NOMO-1 (cell line): ENCODE measurements around the gene NIN.

Source experiments
- DNase-seq, 2 experiments: peaks; one replicate each; lab custom pipeline; 2025; ENCODE audit not compliant: unreplicated experiment in 2 of 2; lab: John Stamatoyannopoulos, UW

NIN gene

DNA sequence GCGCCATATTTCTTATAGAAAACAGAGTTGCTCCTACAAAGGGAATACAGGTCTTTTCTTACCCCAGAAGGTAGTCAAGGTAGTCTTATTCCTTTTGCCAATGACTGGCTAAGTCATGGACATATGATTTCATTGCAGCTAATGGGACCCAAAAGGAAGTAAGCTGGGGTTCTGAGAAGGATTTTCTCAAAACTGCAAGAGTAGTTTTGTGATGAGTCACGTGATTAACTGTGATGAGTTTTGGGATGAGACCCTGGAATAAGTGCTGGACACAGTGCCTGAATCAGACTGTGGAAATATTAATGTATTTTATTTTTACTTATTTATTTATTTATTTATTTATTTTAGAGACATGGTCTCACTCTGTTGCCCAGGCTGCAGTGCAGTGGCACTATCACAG lies 13.4 kb upstream of the NIN start:
- no peak for DNase-seq

DNA sequence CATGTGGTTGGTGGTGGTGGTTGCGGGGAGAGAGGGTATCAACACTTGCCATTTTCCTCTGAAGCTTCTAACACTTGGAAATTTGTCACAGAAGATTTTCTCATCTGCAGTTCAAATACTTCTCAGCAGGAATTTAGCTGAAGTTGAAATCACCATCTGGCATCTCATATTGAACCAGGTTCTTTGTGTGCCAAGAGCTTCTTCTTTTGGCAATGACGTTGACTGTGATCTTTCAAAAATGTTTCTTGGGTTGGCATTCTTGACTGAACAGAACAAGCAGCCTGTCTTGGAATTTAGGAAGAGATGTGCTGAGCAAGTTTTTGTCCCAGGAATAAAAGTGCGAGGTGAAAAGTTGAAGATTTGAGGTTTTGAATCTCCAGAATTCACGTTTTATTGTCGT lies 8.7 kb upstream of the NIN start:
- DNase-seq = no peak

DNA sequence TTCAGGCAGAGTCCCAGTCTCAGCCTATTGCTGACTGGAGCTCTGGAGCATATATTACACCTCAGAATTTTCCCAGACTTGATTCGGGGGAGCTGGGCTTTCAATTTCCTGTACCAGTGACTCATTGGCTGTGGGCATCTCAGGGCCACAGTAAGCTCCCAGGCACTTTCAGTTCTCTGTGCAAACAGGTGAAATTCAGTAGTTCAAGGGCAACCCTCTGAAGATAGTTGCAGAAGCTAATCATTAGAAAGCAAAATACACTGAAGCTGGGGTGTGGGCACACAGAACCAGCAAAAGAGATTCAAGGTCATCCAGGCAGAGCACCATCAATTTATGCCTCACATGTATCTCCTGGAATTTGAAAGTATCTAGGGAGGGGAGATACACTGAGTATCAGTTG lies 8.1 kb upstream of the NIN start:
- no peak for DNase-seq

DNA sequence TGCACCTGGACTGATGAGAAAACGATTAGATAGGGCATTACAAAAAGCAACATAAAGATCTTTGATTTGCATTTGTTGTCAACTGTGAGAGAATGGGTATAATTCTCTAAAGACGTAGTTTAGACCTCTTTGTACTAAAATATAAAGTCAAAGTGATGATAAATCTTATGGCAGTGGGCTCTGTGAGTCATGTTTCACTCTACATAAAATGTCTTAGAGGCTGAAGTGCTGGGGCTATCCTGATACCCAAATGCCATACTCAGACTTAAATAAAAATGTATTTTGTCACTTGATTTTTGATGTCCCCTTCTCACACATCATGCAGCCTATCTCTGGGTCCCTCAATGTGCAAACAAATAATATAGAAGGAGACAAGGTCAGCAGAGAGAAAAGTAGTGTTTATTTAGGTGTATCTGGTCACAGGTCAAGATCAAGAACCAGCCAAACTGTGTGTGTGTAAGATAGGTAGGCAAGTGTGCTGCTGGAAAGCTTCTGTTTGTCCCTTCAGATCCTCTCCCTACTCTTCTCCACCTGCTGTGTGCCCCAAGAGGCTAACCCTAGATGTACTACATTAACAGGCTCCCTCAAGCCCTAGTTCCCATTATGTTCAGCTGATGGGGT lies 7.0 kb upstream of the NIN start:
- no peak for DNase-seq

DNA sequence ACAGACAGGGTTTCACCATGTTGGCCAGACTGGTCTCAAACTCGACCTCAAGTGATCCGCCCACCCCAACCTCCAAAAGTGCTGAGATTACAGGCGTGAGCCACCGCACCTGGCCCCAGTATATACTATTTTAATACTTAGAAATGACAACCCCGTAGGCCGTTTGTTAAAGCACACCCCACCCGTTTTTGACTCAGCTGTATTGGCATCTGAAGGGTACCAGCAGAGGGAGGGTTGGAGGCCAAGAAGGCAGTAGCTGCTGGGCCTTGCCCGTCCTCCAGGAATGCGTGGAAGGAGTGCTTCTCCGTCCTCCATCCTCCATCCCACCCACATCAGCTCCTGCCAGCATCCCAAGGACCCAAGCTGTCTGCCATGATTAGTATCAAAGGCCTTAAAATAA lies 6.3 kb upstream of the NIN start:
- no peak for DNase-seq

DNA sequence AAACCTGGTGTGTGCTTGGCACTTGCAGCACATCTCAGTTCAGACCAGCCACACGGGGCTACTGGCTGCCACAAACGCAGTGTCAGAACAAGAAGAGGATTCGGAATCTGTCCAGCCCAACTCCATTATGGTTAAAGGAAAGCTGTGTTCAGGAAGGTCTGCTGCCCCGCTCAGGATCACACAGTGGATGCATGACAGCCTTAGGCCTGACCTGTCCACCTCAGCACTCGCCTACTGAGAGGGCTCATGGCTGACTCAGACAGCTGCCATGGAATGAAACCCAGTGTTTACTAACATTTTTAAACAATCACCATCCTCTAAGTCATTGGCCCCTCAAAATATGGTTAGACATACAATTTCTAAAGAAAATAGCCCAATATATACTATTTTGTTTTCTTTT lies 5.6 kb upstream of the NIN start:
- no peak for DNase-seq

DNA sequence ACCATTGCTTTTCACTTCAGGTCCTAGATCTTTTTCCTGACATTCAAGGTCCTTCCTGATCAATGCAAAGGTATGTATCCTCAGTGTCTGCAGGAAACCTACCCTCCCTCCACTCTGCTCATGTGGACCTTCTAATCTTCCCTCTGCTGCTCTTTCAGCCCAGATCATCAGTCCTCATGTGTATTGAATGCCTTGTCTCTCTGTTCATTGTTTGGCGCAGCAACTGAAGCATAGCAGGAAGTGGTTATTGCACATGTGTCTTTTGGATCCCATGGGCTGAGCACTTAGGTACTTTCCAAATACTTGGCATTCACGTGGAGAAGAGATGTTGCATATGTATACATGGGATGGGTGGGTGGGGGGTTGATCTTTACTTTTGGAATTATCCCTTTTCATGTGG lies 4.3 kb upstream of the NIN start:
- DNase-seq = no peak

DNA sequence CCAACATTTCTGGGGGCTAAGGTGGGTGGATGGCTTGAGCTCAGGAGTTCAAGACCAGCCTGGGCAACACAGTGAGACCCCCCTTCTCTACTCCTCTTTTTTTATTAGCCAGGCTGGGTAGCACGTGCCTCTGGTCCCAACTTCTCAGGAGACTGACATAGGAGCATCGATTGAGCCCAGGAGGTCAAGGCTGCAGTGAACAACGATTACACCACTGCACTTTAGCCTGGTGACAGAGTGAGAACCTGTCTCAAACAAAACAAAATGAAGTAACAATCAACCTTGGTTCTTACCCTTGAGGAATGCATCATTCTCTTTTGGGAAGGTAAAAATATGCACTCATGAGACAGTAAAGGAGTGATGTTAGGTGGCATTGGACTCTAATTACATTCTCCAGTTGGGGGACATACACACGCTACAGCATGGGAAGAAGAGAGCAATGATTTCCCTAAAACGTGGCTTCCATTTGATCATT lies 3.9 kb upstream of the NIN start:
- no peak for DNase-seq

DNA sequence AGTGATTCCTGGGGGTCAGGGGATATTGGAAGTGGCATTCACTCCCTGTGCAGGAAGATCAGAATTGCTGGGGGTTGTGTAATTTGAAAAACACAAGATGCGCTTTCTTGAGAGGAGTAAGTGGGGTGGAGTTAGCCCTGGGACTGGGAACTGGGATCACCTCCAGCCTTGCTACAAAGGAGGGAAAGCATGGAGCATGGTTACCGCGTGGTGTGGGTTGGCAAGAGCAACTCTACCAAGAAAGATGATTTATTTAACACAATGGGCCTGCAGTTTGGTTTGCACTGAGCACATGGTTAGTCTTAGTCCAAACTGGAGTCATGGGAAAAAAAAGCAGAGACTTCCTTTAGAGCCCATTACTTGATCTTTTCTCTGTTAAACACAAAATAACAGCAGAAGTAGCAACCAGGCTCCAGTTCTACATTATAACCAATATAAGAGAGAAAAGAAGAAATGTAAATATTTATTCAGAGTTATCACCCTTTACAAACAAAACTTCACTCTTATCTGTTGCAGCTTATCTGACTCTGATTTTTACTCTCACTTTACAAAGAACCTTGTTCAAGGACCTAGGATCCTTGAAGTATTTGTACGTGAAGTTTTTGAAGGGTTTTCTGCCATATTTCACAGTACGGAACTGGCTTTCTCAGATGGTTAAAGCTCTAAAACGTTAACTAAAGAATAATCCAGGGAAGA lies 2.1 kb upstream of the NIN start:
- no peak for DNase-seq

DNA sequence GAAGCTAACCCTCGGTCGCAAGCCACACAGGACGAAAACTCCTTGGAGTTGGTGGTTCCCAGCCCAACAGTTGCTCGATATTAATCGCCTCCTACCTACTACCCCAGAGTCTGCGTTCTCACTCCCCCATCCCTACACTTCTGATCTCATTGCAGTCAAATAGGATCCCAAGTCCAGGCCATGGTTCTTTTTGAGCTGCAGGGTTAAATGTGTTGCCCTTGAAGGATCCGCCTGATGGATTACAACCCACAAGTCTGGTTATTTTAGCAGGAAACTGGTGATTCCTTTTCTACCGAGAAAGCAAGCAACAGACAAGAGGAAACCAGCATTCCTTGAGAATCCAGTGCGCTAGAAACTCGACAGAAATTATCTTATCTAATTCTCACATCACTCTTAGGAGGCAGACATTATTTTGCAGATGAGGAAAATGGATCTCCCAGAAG lies 785 bp upstream of the NIN start:
- DNase-seq = no peak

DNA sequence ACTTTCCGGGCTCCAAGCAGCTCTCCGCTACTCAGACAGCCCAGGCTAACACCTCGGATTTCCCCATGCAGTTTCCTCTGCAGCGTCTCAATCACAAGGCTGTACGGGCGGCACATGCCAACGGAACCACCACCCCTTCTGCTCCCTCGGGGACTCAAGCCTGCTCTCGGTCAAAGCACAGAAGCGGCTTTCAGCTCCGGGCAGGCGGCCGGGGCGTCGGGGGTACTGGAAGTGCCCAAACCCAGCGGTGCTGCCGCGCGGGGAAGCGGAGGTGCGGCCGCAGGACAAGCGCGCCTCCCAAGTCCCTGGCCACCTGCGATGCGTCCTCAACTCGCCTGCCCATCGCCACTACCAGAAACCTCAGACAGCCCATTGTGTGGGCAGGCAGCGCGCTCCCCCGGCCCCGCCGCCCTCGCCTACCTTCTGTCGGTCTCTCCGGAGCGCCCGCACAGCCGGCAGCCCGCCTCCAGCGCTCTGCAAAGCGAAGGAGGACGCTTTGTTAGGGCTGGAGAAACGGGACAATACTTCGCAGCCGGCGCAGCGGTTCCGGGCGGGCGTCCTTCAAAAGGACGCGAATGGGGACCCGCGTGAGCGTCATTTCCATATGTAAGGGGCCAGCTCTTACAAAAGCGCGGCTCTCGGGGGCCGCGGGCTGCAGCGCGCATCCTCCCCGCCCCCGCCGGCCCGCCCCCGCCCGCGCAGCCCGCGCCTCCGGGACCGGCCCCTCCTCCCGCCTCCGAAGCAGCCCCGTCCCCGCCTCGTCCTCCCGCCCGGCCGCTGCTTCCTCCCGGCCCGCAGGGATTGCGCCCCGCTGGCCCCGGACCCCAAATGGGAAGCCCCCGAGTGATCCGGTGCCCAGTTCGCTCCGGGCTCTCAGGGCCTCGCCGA lies 674 bp downstream of the NIN start:
- DNase-seq = peak; percentile 32 to 56

DNA sequence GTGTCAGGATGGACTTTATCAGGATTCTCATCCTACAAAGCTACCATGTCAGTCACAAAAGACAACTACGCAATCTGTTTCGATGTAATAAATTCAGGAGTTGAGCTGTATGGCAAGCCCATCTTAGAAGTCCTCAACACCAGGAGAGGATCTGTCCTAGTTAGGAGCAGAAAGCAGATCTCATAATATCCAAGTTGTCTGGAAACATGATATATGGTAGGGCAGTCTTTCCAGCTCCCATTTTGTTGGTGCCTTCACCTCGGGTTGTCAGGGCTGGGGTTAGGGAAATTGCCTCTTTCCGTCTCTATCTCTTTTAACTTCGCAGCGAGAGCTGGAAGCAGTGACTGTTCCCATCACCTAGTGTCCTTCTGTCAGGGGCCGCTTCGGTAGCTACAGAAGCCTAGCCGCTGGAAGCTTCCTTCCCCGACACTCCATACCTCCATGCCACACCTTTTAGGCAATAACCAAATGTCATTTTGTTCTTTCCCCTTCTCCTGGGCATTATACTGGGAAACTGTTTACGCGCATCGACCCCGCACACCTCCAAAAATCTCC lies 1.4 kb downstream of the NIN start:
- DNase-seq = no peak

DNA sequence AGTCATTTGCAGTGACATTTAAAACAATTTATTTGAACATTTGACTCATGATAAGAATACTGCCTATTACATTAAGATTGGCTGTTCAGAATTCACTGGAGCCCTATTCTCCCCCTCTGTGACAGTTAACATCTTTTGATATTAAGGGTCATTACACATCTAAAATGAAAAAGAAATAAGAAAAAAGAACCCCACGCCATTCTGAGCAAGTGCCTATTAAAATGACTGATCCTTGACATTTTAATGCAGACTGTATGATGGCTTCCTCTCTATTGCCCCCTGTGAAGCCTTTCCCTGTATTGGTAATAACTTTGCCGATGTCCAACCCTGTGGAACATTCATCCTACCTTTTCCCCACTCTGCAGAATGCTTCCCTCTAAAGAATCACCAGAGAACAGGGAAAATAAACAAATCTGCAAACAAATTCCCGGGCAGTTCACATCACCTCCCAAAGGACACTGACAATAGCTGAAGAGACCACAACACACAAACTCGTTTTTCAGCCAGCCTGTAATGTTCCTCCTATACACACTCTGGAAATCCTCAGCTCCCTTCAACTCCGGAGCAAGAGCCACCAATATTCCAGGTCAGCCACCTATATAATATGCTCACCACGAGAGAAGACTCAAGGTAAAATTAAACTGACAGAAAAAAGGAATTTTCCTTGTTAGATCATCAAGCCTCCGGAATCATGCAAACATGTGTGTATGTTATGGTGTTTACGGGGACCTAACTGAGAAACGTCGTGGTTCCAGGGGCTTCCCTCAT lies 2.1 kb downstream of the NIN start:
- DNase-seq = no peak

DNA sequence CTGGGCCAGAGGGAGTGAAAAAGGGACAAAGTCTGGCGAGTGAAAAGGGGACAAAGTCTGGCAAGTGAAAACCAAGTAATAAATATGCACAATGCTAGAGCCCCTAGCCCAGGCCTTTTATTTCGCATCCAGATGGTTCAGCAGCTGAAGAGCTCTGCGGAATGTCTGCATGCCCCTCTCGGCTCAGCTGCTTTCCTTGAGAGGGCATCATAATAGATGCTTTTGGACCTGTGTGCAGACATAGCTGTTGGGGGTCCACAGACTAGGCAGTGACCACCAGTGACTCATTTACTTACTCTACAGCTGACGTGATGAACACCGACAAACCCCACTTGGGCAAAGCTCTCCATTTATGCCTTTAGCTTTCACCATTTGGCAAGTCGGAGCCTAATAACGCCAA lies 4.3 kb downstream of the NIN start:
- DNase-seq = no peak

DNA sequence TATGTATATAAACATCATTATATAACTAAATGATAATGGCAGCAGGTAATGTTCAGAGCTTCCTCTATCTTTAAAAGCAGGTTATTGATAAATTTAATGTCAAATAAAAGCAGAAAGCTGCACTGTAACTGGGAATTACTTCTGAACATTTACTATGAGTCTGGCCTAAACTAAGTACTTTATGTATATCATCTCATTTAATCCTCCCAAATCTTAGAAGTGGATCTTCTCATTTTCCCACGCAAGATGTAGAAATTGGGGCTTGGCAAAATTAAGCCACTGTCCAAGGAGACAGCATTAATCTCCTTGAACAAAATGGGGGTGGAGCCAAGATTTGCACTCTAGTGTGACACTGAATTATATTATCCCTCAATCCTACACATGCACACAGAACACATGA lies 5.7 kb downstream of the NIN start:
- DNase-seq = no peak

DNA sequence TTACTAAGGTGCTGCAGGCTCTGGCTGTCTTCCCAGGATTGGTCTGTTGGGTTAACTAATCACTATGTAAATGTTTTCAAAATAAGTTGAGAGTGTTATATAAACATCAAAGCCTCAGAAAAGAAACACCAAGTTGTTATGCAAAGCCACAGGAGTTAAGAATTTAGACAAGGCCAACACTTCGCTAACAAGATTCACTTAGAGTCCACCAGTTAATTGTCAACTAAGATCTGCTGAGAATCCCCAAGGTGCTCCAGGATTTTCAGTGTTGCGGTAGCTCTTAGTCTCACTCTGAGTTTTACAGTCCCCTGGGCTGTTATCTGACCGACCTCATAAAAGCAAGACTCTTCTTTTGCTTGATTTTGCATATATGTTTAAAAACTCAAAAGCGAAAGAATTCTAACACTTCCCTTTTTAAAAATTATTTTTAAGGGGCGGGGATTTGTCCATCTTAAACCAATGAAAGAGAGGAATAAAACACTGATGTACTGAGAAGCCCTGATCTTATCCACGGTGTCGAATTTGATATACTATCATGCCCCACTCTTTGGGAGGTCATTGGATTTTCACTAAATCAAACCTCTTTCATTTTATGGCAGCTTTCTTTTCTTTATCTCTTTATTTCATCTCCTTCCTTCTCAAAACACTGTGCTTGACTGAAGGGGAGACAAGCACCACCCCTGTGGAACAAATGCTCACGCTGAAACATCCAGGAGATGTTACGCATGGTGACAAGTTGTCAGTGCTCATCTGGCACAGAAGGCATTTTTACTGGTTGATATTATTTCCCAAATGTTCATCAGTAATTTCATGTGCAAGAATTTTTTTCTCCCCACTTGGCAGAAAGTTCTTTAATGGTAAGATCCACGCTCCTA lies 7.0 kb downstream of the NIN start:
- DNase-seq = peak in 1 of 2 experiments; percentile 21

DNA sequence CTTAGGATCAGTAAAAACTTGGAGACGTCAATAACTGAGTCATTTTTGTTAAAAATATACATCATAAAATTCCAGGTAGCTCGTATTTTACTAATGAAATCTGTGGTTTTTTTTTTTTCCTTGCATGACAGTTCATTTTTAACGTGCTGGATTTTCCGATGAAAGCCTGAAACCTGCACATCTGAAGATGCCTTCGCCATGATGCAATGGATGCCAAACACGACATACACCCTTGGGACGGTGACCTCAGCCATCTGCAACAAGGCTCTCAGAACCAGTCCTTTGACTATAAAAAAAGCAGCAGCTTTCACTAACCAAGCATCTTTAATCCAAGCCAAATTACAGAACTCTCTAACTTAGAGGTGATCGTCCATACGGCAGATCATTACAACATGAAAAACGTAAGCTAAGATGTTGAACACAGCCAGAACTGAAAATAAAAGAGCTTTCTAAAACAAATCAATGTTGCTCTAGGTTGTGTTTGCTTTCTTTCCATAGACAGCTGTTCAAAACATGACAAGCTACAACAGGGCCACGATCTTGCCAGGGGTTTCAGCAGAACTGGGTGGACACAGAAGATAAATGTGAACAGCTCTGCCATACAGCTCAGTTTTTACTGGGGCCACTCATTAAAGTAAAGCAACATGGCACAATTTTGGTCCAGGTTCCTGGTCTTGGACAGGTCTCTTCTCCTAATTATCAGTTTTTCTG lies 7.8 kb downstream of the NIN start:
- DNase-seq = no peak

DNA sequence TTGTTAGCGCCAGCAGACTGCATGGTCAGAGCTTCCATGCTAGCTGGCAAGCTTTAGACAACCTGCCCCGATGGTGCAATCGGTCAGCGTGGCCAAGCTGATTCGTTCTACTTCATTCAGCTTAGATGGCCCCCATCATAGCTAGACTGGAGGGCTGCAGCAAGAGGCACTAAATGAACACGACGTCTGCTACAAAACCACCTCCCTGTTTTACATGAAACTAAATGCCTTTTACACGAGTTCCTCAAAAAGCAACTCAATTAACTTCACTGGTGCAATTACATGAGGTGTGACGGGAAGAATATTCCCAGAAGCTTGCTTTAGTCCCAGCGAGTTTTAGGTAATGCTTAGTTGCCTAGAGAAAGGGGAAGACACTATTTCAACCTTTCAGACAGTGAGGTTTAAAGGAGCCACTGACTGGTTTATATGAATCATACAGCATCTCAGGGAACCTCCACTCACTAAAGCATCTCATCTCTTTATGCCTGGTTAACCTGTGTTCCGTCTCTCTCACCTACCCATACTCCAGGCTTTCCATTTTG lies 8.4 kb downstream of the NIN start:
- DNase-seq = peak; percentile 35 to 84
